Spleen (tissue), 11 donors: Measurements from ENCODE around the gene PLEKHJ1. TPM values are rescaled to one million over a fixed set of nuclear protein-coding genes. Genes with fewer than 3 reads are reported as not detected.
A peak's percentile ranks its signal among the peaks of the same experiment; 100 is the strongest.

Experiments used
- DNase-seq: peaks from one replicate; pipeline ENCODE4 v3.0.0-alpha.2; 2020
- H3K27ac ChIP-seq, 8 donors: fragments of 200-600 bp; sonication (generic) in 7 of 8; 1 replicate in 4 of 8; 2 replicates in 4 of 8; pipeline versions ENCODE4 v1.5.0 to v1.8.0; 2016 to 2021; ENCODE audit warnings: inconsistent platforms in 4 of 8, mild to moderate bottlenecking in 4 of 8, moderate library complexity in 1 of 8
- H3K27me3 ChIP-seq, 7 donors: fragments of 200-600 bp; sonication (generic) in 6 of 7; replicated peaks in 1 of 7; 1 replicate in 4 of 7; 2 replicates in 3 of 7; pipeline versions ENCODE4 v1.5.0 to v1.8.0; 2016 to 2021; ENCODE audit warnings: inconsistent platforms in 3 of 7, mild to moderate bottlenecking in 1 of 7
- H3K36me3 ChIP-seq, 6 donors: fragments of 200-600 bp; sonication (generic) in 5 of 6; 1 replicate in 4 of 6; 2 replicates in 2 of 6; pipeline versions ENCODE4 v1.5.0 to v1.8.0; 2016 to 2021; ENCODE audit warnings: inconsistent platforms in 2 of 6
- H3K4me1 ChIP-seq, 6 donors: fragments of 200-600 bp; sonication (generic) in 5 of 6; 1 replicate in 3 of 6; 2 replicates in 3 of 6; pipeline versions ENCODE4 v1.5.0 to v1.8.0; 2016 to 2021; ENCODE audit warnings: inconsistent platforms in 3 of 6
- H3K4me3 ChIP-seq, 8 donors: fragments of 200-600 bp; sonication (generic) in 7 of 8; 1 replicate in 4 of 8; 2 replicates in 4 of 8; pipeline versions ENCODE4 v1.5.0 to v1.8.0; 2016 to 2021; ENCODE audit warnings: inconsistent platforms in 4 of 8, mild to moderate bottlenecking in 4 of 8, moderate library complexity in 2 of 8
- H3K9me3 ChIP-seq, 8 donors: fragments of 200-600 bp; sonication (generic) in 7 of 8; 1 replicate in 4 of 8; 2 replicates in 4 of 8; pipeline versions ENCODE4 v1.5.0 to v1.8.0; 2016 to 2021; ENCODE audit warnings: inconsistent platforms in 4 of 8
- CTCF ChIP-seq, 11 experiments: fragments of 200-600 bp in 7 of 11; fragments of 450-650 bp in 4 of 11; sonication (generic) in 4 of 11; IDR thresholded peaks in 8 of 11; conservative IDR thresholded peaks in 3 of 11; 1 replicate in 7 of 11; 2 replicates in 4 of 11; pipeline versions ENCODE4 v1.4.0 to v1.8.0; 2016 to 2021; ENCODE audit warnings: antibody characterized with exemption in 11 of 11, inconsistent platforms in 4 of 11, mild to moderate bottlenecking in 1 of 11
- POLR2A ChIP-seq, 3 donors: fragments of 450-650 bp; IDR thresholded peaks; one replicate each; pipeline ENCODE4 v1.5.1; 2017; ENCODE audit warnings: antibody characterized with exemption in 3 of 3, mild to moderate bottlenecking in 1 of 3
- POLR2AphosphoS5 ChIP-seq, 3 donors: sonication (generic); formaldehyde crosslinking; IDR thresholded peaks; one replicate each; pipeline ENCODE4 v1.5.1; 2017; ENCODE audit warnings: antibody characterized with exemption in 3 of 3
- WGBS, 5 donors: extraction: QIAGEN DNeasy Blood & Tissue Kit in 3 of 5; methylation state at CpG; one replicate each; pipeline versions ENCODE4 v1.1.5 to v1.1.7; 2013 to 2018; 5-methylcytosine and 5-hydroxymethylcytosine counted together
- intact Hi-C: fragments of 100-400 bp; cut with DNase I; formaldehyde crosslinking; loops from one replicate; pipeline ENCODE4 v1.15.0; 2023; ENCODE audit warnings: low total_unique reads
- polyA plus RNA-seq, 3 donors: library from polyadenylated mRNA; stranded (reverse); fragments of 200-250 nt; gene quantifications; one replicate each; pipeline ENCODE4 v1.2.1, GENCODE V29; 2013
- total RNA-seq, 7 donors: library from RNA; depleted of rRNA in 3 of 7; stranded (reverse); fragments of >200 nt in 3 of 7; fragmentation: NEBNext Ultra II Directional in 4 of 7; extraction: Animal tissue kit (Norgen Biotek cat#: 25700) in 4 of 7; gene quantifications; one replicate each; pipeline versions ENCODE4 v1.1.0 to v1.2.1, GENCODE V29; 2016 to 2021
- donor health status: healthy with polysubstance abuse.
- donor health status: DM: no; HTN: no; CAD: no; lungs with moderate emphysema.
- donor health status: DM: no; HTN: no; CAD: no.
- donor health status: Bipolar disorder and iron deficiency.
- donor health status: healthy.
- donor health status: DM: no; HTN: no; CAD: no.
- donor health status: DM: yes; HTN: yes; CAD: no.

The PLEKHJ1 gene
- total and polyA plus RNA-seq, 10 donors, result 37.7 to 117 (median 57.4) TPM

GRCh38 chr19:2223959-2224358 lies 12.2 kb downstream of the PLEKHJ1 start:
- Histone ChIP-seq H3K36me3 (peaks cover 0 to 100% (median 86%) of the 10 kb centered on the region in 6 donors), H3K9me3 (no peaks in the 10 kb centered on the region), H3K4me3 (no peak overlapping the region), H3K27me3 (no peaks in the 10 kb centered on the region), H3K27ac (peak overlapping the region in 6 of 8 donors; percentile 13 to 78 (median 67)), H3K4me1 (peaks cover 0 to 61% (median 15%) of the 10 kb centered on the region in 6 donors)
- intact Hi-C loops, result no loop called here
- peak; percentile 70 to 84 (median 83) for TF ChIP-seq POLR2AphosphoS5 (IDR thresholded peaks at IDR 0.05)
- no peak for TF ChIP-seq POLR2A (IDR thresholded peaks at IDR 0.05)
- no peak for TF ChIP-seq CTCF (IDR thresholded peaks at IDR 0.05 in 8 of 11, conservative IDR thresholded peaks at IDR 0.05 in 3 of 11)
- 71 to 79% (median 72%) methylated on average over 14 of the region's 14 CpGs for WGBS, 5 donors
- DNase-seq, result peak; percentile 92

- intact Hi-C loops, result no loop called here
- Histone ChIP-seq H3K36me3 (peaks cover 0 to 100% (median 86%) of the 10 kb centered on the region in 6 donors), H3K4me1 (peaks cover 0 to 59% (median 15%) of the 10 kb centered on the region in 6 donors), H3K27me3 (no peaks in the 10 kb centered on the region), H3K27ac (peak overlapping the region in 6 of 8 donors; percentile 13 to 78 (median 67)), H3K9me3 (no peaks in the 10 kb centered on the region), H3K4me3 (no peak overlapping the region)
- TF ChIP-seq CTCF (IDR thresholded peaks at IDR 0.05 in 8 of 11, conservative IDR thresholded peaks at IDR 0.05 in 3 of 11) (no peak), POLR2A (IDR thresholded peaks at IDR 0.05) (no peak), POLR2AphosphoS5 (IDR thresholded peaks at IDR 0.05) (no peak)
- WGBS, 5 donors, result 65 to 93% (median 83%) methylated on average over 7 to 18 of the region's 18 CpGs
- DNase-seq, result no peak
These were observed 12.7 kb downstream of the PLEKHJ1 start for GRCh38 chr19:2223391-2223790.

- TF ChIP-seq CTCF (IDR thresholded peaks at IDR 0.05 in 8 of 11, conservative IDR thresholded peaks at IDR 0.05 in 3 of 11) (peak in 1 of 11 experiments; percentile 16), POLR2A (IDR thresholded peaks at IDR 0.05) (no peak)
- Histone ChIP-seq H3K4me1 (peaks cover 0 to 46% (median 15%) of the 10 kb centered on the region in 6 donors), H3K36me3 (peaks cover 0 to 100% (median 86%) of the 10 kb centered on the region in 6 donors), H3K9me3 (no peaks in the 10 kb centered on the region), H3K27me3 (no peaks in the 10 kb centered on the region), H3K27ac (peak overlapping the region in 3 of 8 donors; percentile 30 to 75 (median 42)), H3K4me3 (no peak overlapping the region)
- no peak for DNase-seq
- WGBS, 5 donors, result 86 to 92% (median 89%) methylated on average over 20 of the region's 20 CpGs
- intact Hi-C loops, result no loop called here
These were observed 14.2 kb downstream of the PLEKHJ1 start for GRCh38 chr19:2221918-2222317.

- Histone ChIP-seq H3K9me3 (no peaks in the 10 kb centered on the region), H3K4me1 (peaks cover 0 to 46% (median 15%) of the 10 kb centered on the region in 6 donors), H3K36me3 (peaks cover 0 to 100% (median 86%) of the 10 kb centered on the region in 6 donors), H3K27me3 (no peaks in the 10 kb centered on the region), H3K4me3 (no peak overlapping the region), H3K27ac (peak overlapping the region in 3 of 8 donors; percentile 30 to 75 (median 42))
- WGBS, 5 donors, result 84 to 92% (median 92%) methylated on average over 11 to 20 of the region's 20 CpGs
- DNase-seq, result no peak
- intact Hi-C loops, result no loop called here
- no peak for TF ChIP-seq CTCF (IDR thresholded peaks at IDR 0.05 in 8 of 11, conservative IDR thresholded peaks at IDR 0.05 in 3 of 11)
- peak in 2 of 3 donors; percentile 10 to 40 for TF ChIP-seq POLR2AphosphoS5 (IDR thresholded peaks at IDR 0.05)
- no peak for TF ChIP-seq POLR2A (IDR thresholded peaks at IDR 0.05)
These were observed 14.8 kb downstream of the PLEKHJ1 start for GRCh38 chr19:2221250-2221831.
